ENCODE measurements around the gene PRICKLE2.
A peak's percentile ranks its signal among the peaks of the same experiment; 100 is the strongest.

The PRICKLE2 gene

GRCh38 chr3:64188810-64189560 lies 36.3 kb downstream of the PRICKLE2 start:
- H3K4me1 ChIP-seq (ENCODE audit: control insufficient read depth in 1 of 2, insufficient read depth in 2 of 2, low read length in 2 of 2), result peaks cover 31 to 39% of the 10 kb centered on the region in 2 experiments
- peak; percentile 77 for DNase-seq
- no peak overlapping the region for H3K4ac ChIP-seq (ENCODE audit: low read depth, low read length)
- H2BK120ac ChIP-seq (ENCODE audit: insufficient read depth, low read length, poor library complexity), result no peak overlapping the region
- H3K18ac ChIP-seq (ENCODE audit: low read length), result no peak overlapping the region
- no peak overlapping the region for H3K14ac ChIP-seq (ENCODE audit: low read length)
- H4K8ac ChIP-seq (ENCODE audit: low read depth, low read length), result no peak overlapping the region
- H3K9ac ChIP-seq (ENCODE audit: low read length), result no peak overlapping the region
- H3K9me3 ChIP-seq (ENCODE audit: insufficient read depth, low read depth, low read length), result no peaks in the 10 kb centered on the region
- H3K27me3 ChIP-seq (ENCODE audit: insufficient read depth, low read length), result no peaks in the 10 kb centered on the region
- H3K79me1 ChIP-seq (ENCODE audit: low read length), result peaks cover 20% of the 10 kb centered on the region
- peaks cover 2 to 8% of the 10 kb centered on the region in 2 experiments for H3K36me3 ChIP-seq (ENCODE audit: control insufficient read depth in 1 of 2, insufficient read depth in 2 of 2, low read length in 2 of 2)
- no peak overlapping the region for H2AFZ ChIP-seq (ENCODE audit: insufficient read depth, low read length, poor library complexity)
- peaks cover 3% of the 10 kb centered on the region for H3K79me2 ChIP-seq (ENCODE audit: control insufficient read depth, insufficient read depth, low read length, poor library complexity)
- no peak overlapping the region for H2BK5ac ChIP-seq (ENCODE audit: low read depth, low read length, poor library complexity)
- H3K27ac ChIP-seq (ENCODE audit: low read depth, low read length), result peak overlapping the region; percentile 80
- H3K23ac ChIP-seq (ENCODE audit: low read length), result no peak overlapping the region
- no peak overlapping the region for H4K91ac ChIP-seq (ENCODE audit: low read depth, low read length)
- H2AK5ac ChIP-seq (ENCODE audit: low read length), result no peak overlapping the region
- WGBS (ENCODE audit: extremely low coverage, insufficient coverage, insufficient read length), result no CpG with 5 or more reads among the region's 7 CpGs
- H3K4me2 ChIP-seq (ENCODE audit: low read length), result no peak overlapping the region
- no peak overlapping the region for H4K12ac ChIP-seq (ENCODE audit: low read depth, low read length)
- no peak overlapping the region for H2BK12ac ChIP-seq (ENCODE audit: low read length)
- no peak overlapping the region for H3K4me3 ChIP-seq (ENCODE audit: low read depth, low read length)

GRCh38 chr3:64187065-64187959 lies 38.0 kb downstream of the PRICKLE2 start:
- H3K14ac ChIP-seq (ENCODE audit: low read length), result peak overlapping the region; percentile 40
- peak overlapping the region; percentile 58 for H2BK5ac ChIP-seq (ENCODE audit: low read depth, low read length, poor library complexity)
- H4K12ac ChIP-seq (ENCODE audit: low read depth, low read length), result no peak overlapping the region
- H3K36me3 ChIP-seq (ENCODE audit: control insufficient read depth in 1 of 2, insufficient read depth in 2 of 2, low read length in 2 of 2), result peaks cover 2% of the 10 kb centered on the region in 2 experiments
- H3K4me2 ChIP-seq (ENCODE audit: low read length), result no peak overlapping the region
- no peak overlapping the region for H2BK12ac ChIP-seq (ENCODE audit: low read length)
- peaks cover 20% of the 10 kb centered on the region for H3K79me1 ChIP-seq (ENCODE audit: low read length)
- no peaks in the 10 kb centered on the region for H3K27me3 ChIP-seq (ENCODE audit: insufficient read depth, low read length)
- peak; percentile 60 to 70 for DNase-seq
- no peak overlapping the region for H3K18ac ChIP-seq (ENCODE audit: low read length)
- H3K23ac ChIP-seq (ENCODE audit: low read length), result no peak overlapping the region
- peak overlapping the region; percentile 80 for H3K27ac ChIP-seq (ENCODE audit: low read depth, low read length)
- no peak overlapping the region for H3K4me3 ChIP-seq (ENCODE audit: low read depth, low read length)
- peaks cover 3% of the 10 kb centered on the region for H3K79me2 ChIP-seq (ENCODE audit: control insufficient read depth, insufficient read depth, low read length, poor library complexity)
- WGBS (ENCODE audit: extremely low coverage, insufficient coverage, insufficient read length), result no CpG with 5 or more reads among the region's 9 CpGs
- no peak overlapping the region for H2AK5ac ChIP-seq (ENCODE audit: low read length)
- H3K4me1 ChIP-seq (ENCODE audit: control insufficient read depth in 1 of 2, insufficient read depth in 2 of 2, low read length in 2 of 2), result peaks cover 31 to 39% of the 10 kb centered on the region in 2 experiments
- no peak overlapping the region for H3K4ac ChIP-seq (ENCODE audit: low read depth, low read length)
- H4K91ac ChIP-seq (ENCODE audit: low read depth, low read length), result peak overlapping the region; percentile 7
- H3K9ac ChIP-seq (ENCODE audit: low read length), result no peak overlapping the region
- no peaks in the 10 kb centered on the region for H3K9me3 ChIP-seq (ENCODE audit: insufficient read depth, low read depth, low read length)
- no peak overlapping the region for H2AFZ ChIP-seq (ENCODE audit: insufficient read depth, low read length, poor library complexity)
- no peak overlapping the region for H4K8ac ChIP-seq (ENCODE audit: low read depth, low read length)
- H2BK120ac ChIP-seq (ENCODE audit: insufficient read depth, low read length, poor library complexity), result no peak overlapping the region

GRCh38 chr3:64186667-64187064 lies 38.6 kb downstream of the PRICKLE2 start:
- no peak overlapping the region for H3K4me2 ChIP-seq (ENCODE audit: low read length)
- peak overlapping the region; percentile 80 for H3K27ac ChIP-seq (ENCODE audit: low read depth, low read length)
- no peak overlapping the region for H4K8ac ChIP-seq (ENCODE audit: low read depth, low read length)
- no peak overlapping the region for H2AK5ac ChIP-seq (ENCODE audit: low read length)
- no peaks in the 10 kb centered on the region for H3K27me3 ChIP-seq (ENCODE audit: insufficient read depth, low read length)
- peaks cover 0 to 7% of the 10 kb centered on the region in 2 experiments for H3K36me3 ChIP-seq (ENCODE audit: control insufficient read depth in 1 of 2, insufficient read depth in 2 of 2, low read length in 2 of 2)
- no peak overlapping the region for H3K23ac ChIP-seq (ENCODE audit: low read length)
- peaks cover 3% of the 10 kb centered on the region for H3K79me2 ChIP-seq (ENCODE audit: control insufficient read depth, insufficient read depth, low read length, poor library complexity)
- peak overlapping the region; percentile 58 for H2BK5ac ChIP-seq (ENCODE audit: low read depth, low read length, poor library complexity)
- peak overlapping the region; percentile 7 for H4K91ac ChIP-seq (ENCODE audit: low read depth, low read length)
- no peak overlapping the region for H2AFZ ChIP-seq (ENCODE audit: insufficient read depth, low read length, poor library complexity)
- H3K14ac ChIP-seq (ENCODE audit: low read length), result no peak overlapping the region
- peaks cover 29 to 37% of the 10 kb centered on the region in 2 experiments for H3K4me1 ChIP-seq (ENCODE audit: control insufficient read depth in 1 of 2, insufficient read depth in 2 of 2, low read length in 2 of 2)
- DNase-seq, result no peak
- H3K9me3 ChIP-seq (ENCODE audit: insufficient read depth, low read depth, low read length), result no peaks in the 10 kb centered on the region
- H4K12ac ChIP-seq (ENCODE audit: low read depth, low read length), result no peak overlapping the region
- H3K4me3 ChIP-seq (ENCODE audit: low read depth, low read length), result no peak overlapping the region
- no peak overlapping the region for H3K9ac ChIP-seq (ENCODE audit: low read length)
- no peak overlapping the region for H3K18ac ChIP-seq (ENCODE audit: low read length)
- H2BK120ac ChIP-seq (ENCODE audit: insufficient read depth, low read length, poor library complexity), result no peak overlapping the region
- WGBS (ENCODE audit: extremely low coverage, insufficient coverage, insufficient read length), result no CpG with 5 or more reads among the region's 2 CpGs
- H3K4ac ChIP-seq (ENCODE audit: low read depth, low read length), result no peak overlapping the region
- peaks cover 18% of the 10 kb centered on the region for H3K79me1 ChIP-seq (ENCODE audit: low read length)
- H2BK12ac ChIP-seq (ENCODE audit: low read length), result no peak overlapping the region

- peaks cover 1% of the 10 kb centered on the region for H3K79me2 ChIP-seq (ENCODE audit: control insufficient read depth, insufficient read depth, low read length, poor library complexity)
- H3K27ac ChIP-seq (ENCODE audit: low read depth, low read length), result no peak overlapping the region
- H3K36me3 ChIP-seq (ENCODE audit: control insufficient read depth in 1 of 2, insufficient read depth in 2 of 2, low read length in 2 of 2), result peaks cover 0 to 7% of the 10 kb centered on the region in 2 experiments
- peak overlapping the region; percentile 2 for H3K4ac ChIP-seq (ENCODE audit: low read depth, low read length)
- H4K8ac ChIP-seq (ENCODE audit: low read depth, low read length), result no peak overlapping the region
- H2BK120ac ChIP-seq (ENCODE audit: insufficient read depth, low read length, poor library complexity), result no peak overlapping the region
- no peak overlapping the region for H3K9ac ChIP-seq (ENCODE audit: low read length)
- H2BK5ac ChIP-seq (ENCODE audit: low read depth, low read length, poor library complexity), result no peak overlapping the region
- no peak overlapping the region for H3K18ac ChIP-seq (ENCODE audit: low read length)
- H3K4me2 ChIP-seq (ENCODE audit: low read length), result no peak overlapping the region
- no CpG with 5 or more reads among the region's 2 CpGs for WGBS (ENCODE audit: extremely low coverage, insufficient coverage, insufficient read length)
- no peak overlapping the region for H4K12ac ChIP-seq (ENCODE audit: low read depth, low read length)
- no peak overlapping the region for H4K91ac ChIP-seq (ENCODE audit: low read depth, low read length)
- H3K79me1 ChIP-seq (ENCODE audit: low read length), result peaks cover 17% of the 10 kb centered on the region
- no peak overlapping the region for H2BK12ac ChIP-seq (ENCODE audit: low read length)
- H3K4me3 ChIP-seq (ENCODE audit: low read depth, low read length), result no peak overlapping the region
- H3K27me3 ChIP-seq (ENCODE audit: insufficient read depth, low read length), result no peaks in the 10 kb centered on the region
- no peak overlapping the region for H3K14ac ChIP-seq (ENCODE audit: low read length)
- no peaks in the 10 kb centered on the region for H3K9me3 ChIP-seq (ENCODE audit: insufficient read depth, low read depth, low read length)
- H2AK5ac ChIP-seq (ENCODE audit: low read length), result no peak overlapping the region
- H2AFZ ChIP-seq (ENCODE audit: insufficient read depth, low read length, poor library complexity), result no peak overlapping the region
- H3K23ac ChIP-seq (ENCODE audit: low read length), result no peak overlapping the region
- peaks cover 22 to 32% of the 10 kb centered on the region in 2 experiments for H3K4me1 ChIP-seq (ENCODE audit: control insufficient read depth in 1 of 2, insufficient read depth in 2 of 2, low read length in 2 of 2)
- DNase-seq, result no peak
Measured at GRCh38 chr3:64185436-64185835, 39.8 kb downstream of the PRICKLE2 start.

Data from trophoblast cell (in vitro differentiated cells and primary cell).